Neural cell (in vitro differentiated cells): Measurements from ENCODE around the gene VAMP1.

Experiments
- EP300 ChIP-seq: fragments of 450-650 bp; conservative IDR thresholded peaks from 2 replicates; pipeline ENCODE4 v1.6.1; 2014; ENCODE audit warnings: antibody characterized with exemption, mild to moderate bottlenecking, moderate library complexity; ENCODE audit not compliant: poor library complexity, severe bottlenecking
- EZH2 ChIP-seq: fragments of 200-600, 300-800 bp; shearing (Covaris generic), sonication (generic); IDR thresholded peaks from 2 replicates; pipeline ENCODE4 v1.6.1; 2014; ENCODE audit warnings: antibody characterized with exemption, low read length, borderline replicate concordance, mild to moderate bottlenecking; ENCODE audit not compliant: insufficient read depth, poor library complexity, severe bottlenecking
- MXI1 ChIP-seq: fragments of 450-650 bp; conservative IDR thresholded peaks from 2 replicates; pipeline ENCODE4 v1.6.1; 2014; ENCODE audit warnings: antibody characterized with exemption, mild to moderate bottlenecking; ENCODE audit not compliant: poor library complexity, severe bottlenecking
- POLR2AphosphoS5 ChIP-seq: IDR thresholded peaks from 2 replicates; pipeline ENCODE4 v1.6.1; 2012
- SMC3 ChIP-seq: fragments of 450-650 bp; conservative IDR thresholded peaks from 2 replicates; pipeline ENCODE4 v1.6.1; 2014; ENCODE audit warnings: antibody characterized with exemption, mild to moderate bottlenecking, moderate library complexity; ENCODE audit not compliant: poor library complexity
- TAF1 ChIP-seq: IDR thresholded peaks from 2 replicates; pipeline ENCODE4 v1.6.1; 2012; ENCODE audit warnings: low read depth
- TF ChIP-seq, protein P1 (sequence below): fragments of 450-650 bp; IDR thresholded peaks from 2 replicates; pipeline ENCODE4 v1.5.1; 2014; ENCODE audit warnings: antibody characterized with exemption, mild to moderate bottlenecking, moderate library complexity; ENCODE audit not compliant: poor library complexity, severe bottlenecking
- TF ChIP-seq, protein P2 (sequence below): IDR thresholded peaks from 2 replicates; pipeline ENCODE4 v1.6.1; 2012; ENCODE audit warnings: borderline replicate concordance

GRCh38 chr12:6520186-6520585 is 49.7 kb upstream of the VAMP1 start:
- TF ChIP-seq, protein P1, sequence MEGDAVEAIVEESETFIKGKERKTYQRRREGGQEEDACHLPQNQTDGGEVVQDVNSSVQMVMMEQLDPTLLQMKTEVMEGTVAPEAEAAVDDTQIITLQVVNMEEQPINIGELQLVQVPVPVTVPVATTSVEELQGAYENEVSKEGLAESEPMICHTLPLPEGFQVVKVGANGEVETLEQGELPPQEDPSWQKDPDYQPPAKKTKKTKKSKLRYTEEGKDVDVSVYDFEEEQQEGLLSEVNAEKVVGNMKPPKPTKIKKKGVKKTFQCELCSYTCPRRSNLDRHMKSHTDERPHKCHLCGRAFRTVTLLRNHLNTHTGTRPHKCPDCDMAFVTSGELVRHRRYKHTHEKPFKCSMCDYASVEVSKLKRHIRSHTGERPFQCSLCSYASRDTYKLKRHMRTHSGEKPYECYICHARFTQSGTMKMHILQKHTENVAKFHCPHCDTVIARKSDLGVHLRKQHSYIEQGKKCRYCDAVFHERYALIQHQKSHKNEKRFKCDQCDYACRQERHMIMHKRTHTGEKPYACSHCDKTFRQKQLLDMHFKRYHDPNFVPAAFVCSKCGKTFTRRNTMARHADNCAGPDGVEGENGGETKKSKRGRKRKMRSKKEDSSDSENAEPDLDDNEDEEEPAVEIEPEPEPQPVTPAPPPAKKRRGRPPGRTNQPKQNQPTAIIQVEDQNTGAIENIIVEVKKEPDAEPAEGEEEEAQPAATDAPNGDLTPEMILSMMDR: no peak
- TF ChIP-seq EP300 (no peak), SMC3 (no peak), POLR2AphosphoS5 (no peak), TAF1 (no peak), EZH2 (no peak), MXI1 (no peak)
- TF ChIP-seq, protein P2, sequence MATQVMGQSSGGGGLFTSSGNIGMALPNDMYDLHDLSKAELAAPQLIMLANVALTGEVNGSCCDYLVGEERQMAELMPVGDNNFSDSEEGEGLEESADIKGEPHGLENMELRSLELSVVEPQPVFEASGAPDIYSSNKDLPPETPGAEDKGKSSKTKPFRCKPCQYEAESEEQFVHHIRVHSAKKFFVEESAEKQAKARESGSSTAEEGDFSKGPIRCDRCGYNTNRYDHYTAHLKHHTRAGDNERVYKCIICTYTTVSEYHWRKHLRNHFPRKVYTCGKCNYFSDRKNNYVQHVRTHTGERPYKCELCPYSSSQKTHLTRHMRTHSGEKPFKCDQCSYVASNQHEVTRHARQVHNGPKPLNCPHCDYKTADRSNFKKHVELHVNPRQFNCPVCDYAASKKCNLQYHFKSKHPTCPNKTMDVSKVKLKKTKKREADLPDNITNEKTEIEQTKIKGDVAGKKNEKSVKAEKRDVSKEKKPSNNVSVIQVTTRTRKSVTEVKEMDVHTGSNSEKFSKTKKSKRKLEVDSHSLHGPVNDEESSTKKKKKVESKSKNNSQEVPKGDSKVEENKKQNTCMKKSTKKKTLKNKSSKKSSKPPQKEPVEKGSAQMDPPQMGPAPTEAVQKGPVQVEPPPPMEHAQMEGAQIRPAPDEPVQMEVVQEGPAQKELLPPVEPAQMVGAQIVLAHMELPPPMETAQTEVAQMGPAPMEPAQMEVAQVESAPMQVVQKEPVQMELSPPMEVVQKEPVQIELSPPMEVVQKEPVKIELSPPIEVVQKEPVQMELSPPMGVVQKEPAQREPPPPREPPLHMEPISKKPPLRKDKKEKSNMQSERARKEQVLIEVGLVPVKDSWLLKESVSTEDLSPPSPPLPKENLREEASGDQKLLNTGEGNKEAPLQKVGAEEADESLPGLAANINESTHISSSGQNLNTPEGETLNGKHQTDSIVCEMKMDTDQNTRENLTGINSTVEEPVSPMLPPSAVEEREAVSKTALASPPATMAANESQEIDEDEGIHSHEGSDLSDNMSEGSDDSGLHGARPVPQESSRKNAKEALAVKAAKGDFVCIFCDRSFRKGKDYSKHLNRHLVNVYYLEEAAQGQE: no peak
